ENCODE data around the gene UPF1.

- no peak for TF ChIP-seq CTCF (IDR thresholded peaks at IDR 0.05; ENCODE audit: insufficient read depth, low read depth, low read length)
- TF ChIP-seq EZH2 (IDR thresholded peaks at IDR 0.05; ENCODE audit: insufficient read depth, low read length), result no peak
Measured at GRCh38 chr19:18800636-18801035, 31.1 kb upstream of the UPF1 start.

Data from astrocyte (in vitro differentiated cells and primary cell).